Heart right ventricle (tissue), 16 donors: ENCODE measurements around the gene SAXO1. TPM values are rescaled to one million over a fixed set of nuclear protein-coding genes. Genes with fewer than 3 reads are reported as not detected.

Experiments
- ATAC-seq, 8 donors: fragments of 200-7000 bp; cut with Tn5 transposase; one replicate each; pipeline ENCODE4 v1.9.1; 2020; ENCODE audit warnings: mild to moderate bottlenecking in 8 of 8, moderate library complexity in 8 of 8, moderate number of reproducible peaks in 1 of 8
- DNase-seq, 2 donors: peaks; one replicate each; pipeline ENCODE4 v3.0.0-alpha.2; 2020
- H3K27ac ChIP-seq, 10 donors: fragments of 200-600 bp; sonication (generic) in 2 of 10; one replicate each; pipeline versions ENCODE4 v1.5.0 to v1.8.0; 2020 to 2022; ENCODE audit warnings: mild to moderate bottlenecking in 3 of 10
- H3K27me3 ChIP-seq, 7 donors: fragments of 200-600 bp; one replicate each; pipeline ENCODE4 v1.8.0; 2021 to 2022; ENCODE audit warnings: mild to moderate bottlenecking in 2 of 7
- H3K36me3 ChIP-seq, 9 donors: fragments of 200-600 bp; sonication (generic) in 1 of 9; one replicate each; pipeline versions ENCODE4 v1.5.0 to v1.8.0; 2020 to 2022; ENCODE audit warnings: mild to moderate bottlenecking in 2 of 9
- H3K4me1 ChIP-seq, 9 donors: fragments of 200-600 bp; sonication (generic) in 1 of 9; one replicate each; pipeline versions ENCODE4 v1.5.0 to v1.8.0; 2020 to 2022; ENCODE audit warnings: mild to moderate bottlenecking in 4 of 9
- H3K4me3 ChIP-seq, 10 donors: fragments of 200-600 bp; sonication (generic) in 2 of 10; one replicate each; pipeline versions ENCODE4 v1.5.0 to v1.8.0; 2020 to 2022; ENCODE audit warnings: mild to moderate bottlenecking in 7 of 10, moderate library complexity in 2 of 10
- H3K9me3 ChIP-seq, 11 donors: fragments of 200-600 bp in 10 of 11; sonication (generic) in 2 of 11; one replicate each; pipeline versions ENCODE4 v1.5.0 to v1.8.0; 2013 to 2022; ENCODE audit warnings: mild to moderate bottlenecking in 2 of 11, control low read depth in 1 of 11, moderate library complexity in 1 of 11
- WGBS, 2 donors: extraction: QIAGEN DNeasy Blood & Tissue Kit; methylation state at CpG; one replicate each; pipeline ENCODE4 v1.1.7; 2013; ENCODE audit warnings: inconsistent platforms in 1 of 2; 5-methylcytosine and 5-hydroxymethylcytosine counted together
- intact Hi-C, 10 donors: fragments of 100-400 bp; cut with DNase I; formaldehyde crosslinking; loops; one replicate each; pipeline versions ENCODE4 v1.11.1 to v1.14.2; 2022
- polyA plus RNA-seq, 2 donors: library from polyadenylated mRNA; stranded (reverse); fragments of 200-250 nt; gene quantifications; one replicate each; pipeline ENCODE4 v1.2.3, GENCODE V29; 2013
- total RNA-seq, 10 donors: library from RNA; stranded (reverse); fragmentation: NEBNext Ultra II Directional in 3 of 10; extraction: Animal tissue kit (Norgen Biotek cat#: 25700) in 3 of 10; gene quantifications; one replicate each; pipeline versions ENCODE4 v1.2.1 to v1.2.4, GENCODE V29; 2021 to 2023
- TF ChIP-seq, protein P1 (sequence below), 9 donors: fragments of 200-600 bp; sonication (generic) in 2 of 9; IDR thresholded peaks; one replicate each; pipeline versions ENCODE4 v1.5.0 to v1.8.0; 2021 to 2022; ENCODE audit warnings: antibody characterized with exemption in 9 of 9, mild to moderate bottlenecking in 5 of 9, moderate library complexity in 1 of 9
- donor health status: Arrhythmogenic right ventricular cardiomyopathy.
- donor health status: ischemic (EF 13 %, LVEDD 7.1; RV severe dilation, severe dysfunction).
- donor health status: healthy with polysubstance abuse.
- donor health status: DM: no; HTN: yes; CAD: no.
- donor health status: DM: no; HTN: no; CAD: no.
- donor health status: ischemic (EF 25% LVEDD 6.9; RV normal size, moderate dysfunction).
- donor health status: ischemic (EF 25% LVEDD 5.7; RV mildly dilated, moderate dysfunction).
- donor health status: healthy.
- donor health status: DM: yes; HTN: yes; CAD: no.
- donor health status: Ischemic cardiomyopathy.
- donor health status: ischemic (EF 35%, LVEDD 5.7; RV mildly dilated, moderate dysfunction).
- donor health status: nonischemic (EF 11% LVEDD 7.7; RV severe dilation, severe dysfunction).
- donor health status: DM: yes; HTN: yes; CAD: no.
- donor health status: PGD.
- donor health status: ischemic (EF 29% LVEDD 5.4; RV normal size, mild dysfunction).
- donor health status: nonischemic (EF 23%, LVEDD 6.1; RV moderate dilation, normal function).

SAXO1 gene
- total and polyA plus RNA-seq, 12 donors = 0.06 TPM; not detected in 11

DNA sequence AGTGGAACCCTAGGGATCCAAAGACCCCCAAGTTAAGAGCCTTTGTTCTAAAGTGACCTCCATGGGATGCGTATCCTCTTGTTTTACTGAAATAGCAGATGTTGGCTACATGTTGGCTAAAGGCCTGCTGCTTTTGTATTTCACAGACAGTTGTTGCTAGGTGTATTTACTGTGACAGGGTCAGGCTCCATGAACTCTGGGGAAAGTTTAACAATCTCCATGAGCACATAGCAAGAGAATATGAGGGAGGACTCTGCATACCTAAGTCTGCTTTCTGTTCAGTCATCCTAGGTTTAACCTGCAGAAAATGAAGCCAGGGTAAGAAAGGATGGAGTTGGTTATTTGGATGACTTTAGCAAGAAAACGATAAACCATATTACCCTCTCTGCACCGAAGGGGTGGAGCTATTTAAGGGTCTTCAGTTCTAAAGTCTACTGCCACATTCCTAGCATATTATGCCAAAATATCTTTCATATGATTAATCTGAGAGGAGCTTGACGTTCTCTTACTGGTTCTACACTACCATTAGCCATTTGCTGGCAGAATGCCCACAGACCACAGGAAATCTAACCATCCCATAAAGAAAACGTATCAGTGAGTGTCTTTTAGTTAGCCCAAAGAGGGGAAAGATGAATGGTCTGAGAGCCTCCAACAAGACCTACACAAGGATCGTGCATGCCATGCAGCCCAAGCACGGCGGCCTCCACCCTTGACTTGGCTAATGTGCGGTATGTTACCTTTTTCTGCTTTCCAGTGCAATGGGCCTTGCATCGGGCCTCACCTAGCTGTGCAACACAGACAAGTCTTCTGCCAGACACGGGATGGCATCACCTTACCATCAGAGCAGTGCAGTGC, 127.8 kb downstream of the SAXO1 start:
- H3K27me3 ChIP-seq = peaks cover 0 to 4% (median 0%) of the 10 kb centered on the region in 7 donors
- TF ChIP-seq, protein P1, sequence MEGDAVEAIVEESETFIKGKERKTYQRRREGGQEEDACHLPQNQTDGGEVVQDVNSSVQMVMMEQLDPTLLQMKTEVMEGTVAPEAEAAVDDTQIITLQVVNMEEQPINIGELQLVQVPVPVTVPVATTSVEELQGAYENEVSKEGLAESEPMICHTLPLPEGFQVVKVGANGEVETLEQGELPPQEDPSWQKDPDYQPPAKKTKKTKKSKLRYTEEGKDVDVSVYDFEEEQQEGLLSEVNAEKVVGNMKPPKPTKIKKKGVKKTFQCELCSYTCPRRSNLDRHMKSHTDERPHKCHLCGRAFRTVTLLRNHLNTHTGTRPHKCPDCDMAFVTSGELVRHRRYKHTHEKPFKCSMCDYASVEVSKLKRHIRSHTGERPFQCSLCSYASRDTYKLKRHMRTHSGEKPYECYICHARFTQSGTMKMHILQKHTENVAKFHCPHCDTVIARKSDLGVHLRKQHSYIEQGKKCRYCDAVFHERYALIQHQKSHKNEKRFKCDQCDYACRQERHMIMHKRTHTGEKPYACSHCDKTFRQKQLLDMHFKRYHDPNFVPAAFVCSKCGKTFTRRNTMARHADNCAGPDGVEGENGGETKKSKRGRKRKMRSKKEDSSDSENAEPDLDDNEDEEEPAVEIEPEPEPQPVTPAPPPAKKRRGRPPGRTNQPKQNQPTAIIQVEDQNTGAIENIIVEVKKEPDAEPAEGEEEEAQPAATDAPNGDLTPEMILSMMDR (IDR thresholded peaks at IDR 0.05) = no peak
- intact Hi-C loops = no loop called here
- no peaks in the 10 kb centered on the region for H3K4me1 ChIP-seq
- H3K9me3 ChIP-seq = peaks cover 0 to 32% (median 20%) of the 10 kb centered on the region in 11 donors
- WGBS, 2 donors = 89 to 91% methylated on average over 11 of the region's 11 CpGs
- ATAC-seq = no peak
- no peak for DNase-seq
- no peak overlapping the region for H3K4me3 ChIP-seq
- H3K36me3 ChIP-seq = no peaks in the 10 kb centered on the region
- no peak overlapping the region for H3K27ac ChIP-seq

DNA sequence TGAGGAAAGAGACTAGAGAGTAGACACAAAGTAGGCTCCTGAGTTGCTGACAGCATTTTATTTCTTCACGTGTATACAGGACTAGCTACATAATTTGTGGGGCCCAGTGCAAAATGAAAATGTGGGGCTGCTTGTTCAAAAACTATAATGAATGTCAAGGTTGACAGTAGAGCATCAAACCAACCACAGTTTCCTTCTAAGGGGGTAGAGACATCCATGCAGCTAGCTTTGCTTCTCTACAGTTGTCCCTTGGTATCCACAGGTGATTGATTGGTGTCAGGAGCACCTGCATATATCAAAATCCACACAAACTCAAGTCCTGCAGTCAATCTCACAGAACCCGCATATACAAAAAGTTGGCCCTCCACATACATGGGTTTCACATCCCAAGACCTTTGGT, 129.6 kb downstream of the SAXO1 start:
- Histone ChIP-seq H3K9me3 (peaks cover 0 to 41% (median 20%) of the 10 kb centered on the region in 11 donors), H3K4me1 (no peaks in the 10 kb centered on the region), H3K27me3 (no peaks in the 10 kb centered on the region), H3K36me3 (no peaks in the 10 kb centered on the region), H3K4me3 (no peak overlapping the region), H3K27ac (no peak overlapping the region)
- intact Hi-C loops = no loop called here
- no peak for ATAC-seq
- WGBS, 2 donors = 97 to 99% methylated on average over 2 of the region's 2 CpGs
- TF ChIP-seq, protein P1 (IDR thresholded peaks at IDR 0.05) = no peak
- DNase-seq = no peak

DNA sequence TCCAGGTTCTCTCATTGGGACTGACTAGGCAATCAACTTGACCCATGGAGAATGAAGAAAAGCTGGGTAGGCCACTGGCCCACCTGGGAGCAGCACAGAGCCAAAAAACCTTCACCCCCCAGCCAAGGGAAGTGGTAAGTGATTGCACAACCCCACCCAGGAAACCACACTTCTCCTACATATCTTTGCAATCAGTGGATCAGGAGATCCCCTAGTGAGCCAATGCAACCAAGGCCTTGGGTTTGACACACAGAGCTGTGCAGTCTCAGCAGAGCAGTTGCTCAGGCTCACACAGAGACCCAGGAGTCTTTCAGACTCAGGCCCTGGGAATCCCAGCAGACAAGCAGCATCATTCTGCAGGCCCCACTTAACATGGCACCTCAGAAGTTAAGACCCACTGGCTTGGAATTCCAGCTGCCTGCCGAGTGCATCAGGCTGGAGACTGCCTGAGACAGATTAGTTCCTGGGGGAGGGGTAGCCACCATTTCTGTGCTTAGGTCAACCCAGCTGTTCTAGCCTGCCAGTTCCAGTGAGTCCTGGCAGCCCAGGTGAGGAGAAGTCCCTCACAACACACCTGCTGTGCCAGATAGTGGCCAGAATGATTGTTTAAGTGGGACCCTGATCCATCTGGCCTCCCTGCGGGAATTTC, 136.4 kb downstream of the SAXO1 start:
- Histone ChIP-seq H3K36me3 (peaks cover 0 to 8% (median 0%) of the 10 kb centered on the region in 9 donors), H3K27me3 (no peaks in the 10 kb centered on the region), H3K9me3 (peaks cover 0 to 54% (median 21%) of the 10 kb centered on the region in 11 donors), H3K4me3 (no peak overlapping the region), H3K27ac (no peak overlapping the region), H3K4me1 (no peaks in the 10 kb centered on the region)
- ATAC-seq (no peak), DNase-seq (no peak)
- 91 to 93% methylated on average over 2 of the region's 2 CpGs for WGBS, 2 donors
- intact Hi-C loops = no loop called here
- TF ChIP-seq, protein P1 (IDR thresholded peaks at IDR 0.05) = no peak

DNA sequence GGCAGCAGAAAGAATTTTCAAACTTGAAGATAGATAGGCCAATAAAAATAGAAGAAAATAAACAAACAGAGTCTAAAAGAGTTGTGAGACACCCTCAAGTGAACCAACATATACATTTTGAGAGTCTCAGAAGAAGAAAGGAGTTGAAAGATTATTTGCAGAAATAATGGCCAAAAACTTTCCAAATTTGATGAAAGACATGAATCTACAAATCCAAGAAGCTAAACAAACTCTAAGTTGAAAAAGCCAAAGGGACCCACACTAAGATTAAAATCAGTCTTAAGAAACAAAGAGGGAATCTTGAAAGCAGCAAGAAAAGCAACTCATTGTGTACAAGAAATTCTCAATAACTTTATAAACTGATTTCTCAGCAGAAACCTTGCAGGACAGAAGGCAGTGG, 137.0 kb downstream of the SAXO1 start:
- no peaks in the 10 kb centered on the region for H3K4me1 ChIP-seq
- ATAC-seq (no peak), DNase-seq (no peak)
- intact Hi-C loops = no loop called here
- H3K27me3 ChIP-seq = no peaks in the 10 kb centered on the region
- H3K9me3 ChIP-seq = peaks cover 0 to 48% (median 15%) of the 10 kb centered on the region in 11 donors
- no peak overlapping the region for H3K4me3 ChIP-seq
- no peak overlapping the region for H3K27ac ChIP-seq
- H3K36me3 ChIP-seq = peaks cover 0 to 8% (median 0%) of the 10 kb centered on the region in 9 donors
- TF ChIP-seq, protein P1 (IDR thresholded peaks at IDR 0.05) = no peak
